ENCODE data around the gene NR2F1-AS1.

- no peak for TF ChIP-seq CTCF (IDR thresholded peaks at IDR 0.05)
- no peak for TF ChIP-seq POLR2A (IDR thresholded peaks at IDR 0.05)
These were observed 169.3 kb downstream of the NR2F1-AS1 start for GRCh38 chr5:93411716-93412115.
